GM23338 (cell line): Measurements from ENCODE around the gene PTTG1IP. TPM values are rescaled to one million over a fixed set of nuclear protein-coding genes. Genes with fewer than 3 reads are reported as not detected.
A peak's percentile ranks its signal among the peaks of the same experiment; 100 is the strongest.

ENCODE experiments used
- ATAC-seq: fragments of 200-7000 bp; cut with Tn5 transposase; 3 replicates; pipeline ENCODE4 v1.9.1; 2020
- DNase-seq: peaks from one replicate; pipeline ENCODE4 v3.0.0-alpha.2; 2015; ENCODE audit warnings: low spot score
- H2AFZ ChIP-seq: fragments of 200-600 bp; sonication (generic); 2 replicates; pipeline ENCODE4 v1.8.0; 2016; ENCODE audit warnings: antibody characterized with exemption, mild to moderate bottlenecking, moderate library complexity
- H3F3A ChIP-seq: fragments of 200-600 bp; sonication (generic); replicated peaks from 2 replicates; pipeline ENCODE4 v1.8.0; 2017; ENCODE audit warnings: antibody characterized with exemption, mixed run types, low read depth
- H3K27ac ChIP-seq: fragments of 200-600 bp; sonication (generic); 2 replicates; pipeline ENCODE4 v1.6.1; 2016; ENCODE audit warnings: low read depth
- H3K27me3 ChIP-seq: fragments of 200-600 bp; sonication (generic); 2 replicates; pipeline ENCODE4 v1.8.0; 2016; ENCODE audit warnings: mild to moderate bottlenecking, mixed run types, moderate library complexity; ENCODE audit not compliant: insufficient read depth
- H3K36me3 ChIP-seq: fragments of 200-600 bp; sonication (generic); 2 replicates; pipeline ENCODE4 v1.8.0; 2016; ENCODE audit warnings: mild to moderate bottlenecking; ENCODE audit not compliant: insufficient read depth
- H3K4me1 ChIP-seq: fragments of 200-600 bp; sonication (generic); 2 replicates; pipeline ENCODE4 v1.8.0; 2016; ENCODE audit warnings: mild to moderate bottlenecking, moderate library complexity; ENCODE audit not compliant: insufficient read depth
- H3K4me2 ChIP-seq: fragments of 200-600 bp; sonication (generic); 2 replicates; pipeline ENCODE4 v1.7.1; 2017; ENCODE audit warnings: mixed run types
- H3K4me3 ChIP-seq: fragments of 200-600 bp; sonication (generic); 2 replicates; pipeline ENCODE4 v1.6.1; 2016; ENCODE audit warnings: mixed run types
- H3K79me2 ChIP-seq: fragments of 200-600 bp; sonication (generic); replicated peaks from 2 replicates; pipeline ENCODE4 v1.8.0; 2017; ENCODE audit warnings: mild to moderate bottlenecking; ENCODE audit not compliant: insufficient read depth
- H3K9me2 ChIP-seq: fragments of 200-600 bp; sonication (generic); 2 replicates; pipeline ENCODE4 v1.8.0; 2017; ENCODE audit not compliant: insufficient read depth
- H4K20me1 ChIP-seq: fragments of 200-600 bp; sonication (generic); replicated peaks from 2 replicates; pipeline ENCODE4 v1.8.0; 2017; ENCODE audit warnings: mild to moderate bottlenecking; ENCODE audit not compliant: insufficient read depth
- H3K27ac Mint-ChIP-seq: 2 replicates; pipeline ENCODE4 v1.8.0; 2020; ENCODE audit warnings: inconsistent platforms, mild to moderate bottlenecking, moderate library complexity, mixed read lengths
- H3K27me3 Mint-ChIP-seq: 3 replicates; pipeline ENCODE4 v1.8.0; 2022; ENCODE audit warnings: low read depth, mild to moderate bottlenecking, moderate library complexity, mixed read lengths, inconsistent platforms; ENCODE audit not compliant: insufficient read depth, poor library complexity
- H3K36me3 Mint-ChIP-seq: 3 replicates; pipeline ENCODE4 v1.8.0; 2021; ENCODE audit warnings: low read depth, mild to moderate bottlenecking, inconsistent platforms, moderate library complexity, mixed read lengths
- H3K4me1 Mint-ChIP-seq: 3 replicates; pipeline ENCODE4 v1.8.0; 2020; ENCODE audit warnings: mild to moderate bottlenecking, inconsistent platforms, mixed read lengths
- H3K4me3 Mint-ChIP-seq: 3 replicates; pipeline ENCODE4 v1.8.0; 2021; ENCODE audit warnings: moderate library complexity, mild to moderate bottlenecking, inconsistent platforms, mixed read lengths
- H3K9me3 Mint-ChIP-seq: 3 replicates; pipeline ENCODE4 v1.8.0; 2020; ENCODE audit warnings: moderate library complexity, mild to moderate bottlenecking, inconsistent platforms, mixed read lengths
- CREB1 ChIP-seq: fragments of 250-450 bp; sonication (Bioruptor Pico); IDR thresholded peaks from 2 replicates; pipeline ENCODE4 v1.5.0; 2020; ENCODE audit warnings: low read depth, mild to moderate bottlenecking, moderate library complexity
- CTCF ChIP-seq, 2 experiments: fragments of 200-600 bp in 1 of 2; sonication (generic) in 1 of 2; conservative IDR thresholded peaks; 2 replicates each; pipeline versions ENCODE4 v1.5.1 to v1.6.1; 2016 to 2017; ENCODE audit warnings: antibody characterized with exemption in 2 of 2, low read depth in 2 of 2, mild to moderate bottlenecking in 2 of 2, moderate library complexity in 1 of 2
- ETS1 ChIP-seq: IDR thresholded peaks from 2 replicates; pipeline ENCODE4 v1.6.1; 2016; ENCODE audit warnings: antibody characterized with exemption
- EZH2phosphoT487 ChIP-seq: fragments of 200-600 bp; sonication (generic); IDR thresholded peaks from one replicate; pipeline ENCODE4 v1.8.1; 2018; ENCODE audit warnings: antibody characterized with exemption; ENCODE audit not compliant: unreplicated experiment
- JUNB ChIP-seq: IDR thresholded peaks from one replicate; pipeline ENCODE4 v1.6.1; 2016; ENCODE audit warnings: antibody characterized with exemption; ENCODE audit not compliant: unreplicated experiment
- NANOG ChIP-seq: IDR thresholded peaks from 2 replicates; pipeline ENCODE4 v1.6.1; 2016; ENCODE audit warnings: antibody characterized with exemption, borderline replicate concordance
- POLR2AphosphoS5 ChIP-seq: IDR thresholded peaks from 2 replicates; pipeline ENCODE4 v1.6.1; 2016; ENCODE audit warnings: antibody characterized with exemption, low read depth
- REST ChIP-seq: IDR thresholded peaks from one replicate; pipeline ENCODE4 v1.6.1; 2018; ENCODE audit warnings: antibody characterized with exemption; ENCODE audit not compliant: unreplicated experiment
- STAT1 ChIP-seq: IDR thresholded peaks from one replicate; pipeline ENCODE4 v1.6.1; 2016; ENCODE audit warnings: antibody characterized with exemption; ENCODE audit not compliant: unreplicated experiment
- ZNF114 ChIP-seq: fragments of 250-450 bp; sonication (Bioruptor Pico); IDR thresholded peaks from 2 replicates; pipeline ENCODE4 v1.5.0; 2020; ENCODE audit warnings: mild to moderate bottlenecking, moderate library complexity
- ZNF331 ChIP-seq: fragments of 250-450 bp; sonication (Bioruptor Pico); IDR thresholded peaks from 2 replicates; pipeline ENCODE4 v1.5.0; 2020; ENCODE audit warnings: low read depth, mild to moderate bottlenecking, moderate library complexity
- polyA plus RNA-seq: library from polyadenylated mRNA; unstranded; fragments of >200 nt; fragmentation: Nextera tagmentation; extraction: Ambion mirVana; gene quantifications from 2 replicates; pipeline ENCODE4 v1.2.1, GENCODE V29; 2016
- total RNA-seq: library from RNA; depleted of rRNA; stranded (reverse); fragments of >200 nt; shearing (Covaris generic); gene quantifications from 2 replicates; pipeline ENCODE4 v1.2.3, GENCODE V29; 2014

Gene PTTG1IP
- total and polyA plus RNA-seq, 2 experiments from 2014 or later, result 99.9 to 172 TPM

GRCh38 chr21:44845418-44846223 is 27.9 kb downstream of the PTTG1IP start:
- TF ChIP-seq POLR2AphosphoS5 (peak; percentile 36), CTCF (conservative IDR thresholded peaks at IDR 0.05; ENCODE audit: low read depth in 2 of 2) (peak; percentile 39 to 55), NANOG (no peak)
- Histone ChIP-seq H3F3A (peaks cover 3% of the 10 kb centered on the region; the same call in 1 of the 2 replicates), H4K20me1 (no peaks in the 10 kb centered on the region; the same call in 1 of the 2 replicates), H3K9me2 (no peaks in the 10 kb centered on the region), H3K27me3 (no peaks in the 10 kb centered on the region), H3K36me3 (0 out of 2 replicates have a peak, but pooled peaks cover 12% of the 10 kb centered on the region), H3K4me1 (peaks cover 11% of the 10 kb centered on the region), H3K79me2 (no peaks in the 10 kb centered on the region), H2AFZ (peak overlapping the region; percentile 96), H3K27ac (no peak overlapping the region), H3K4me2 (peak overlapping the region; percentile 65), H3K4me3 (peak overlapping the region; percentile 36)
- DNase-seq (peak; percentile 90), ATAC-seq (peak; percentile 89)
- Mint-ChIP-seq H3K36me3 (peaks cover 18% of the 10 kb centered on the region), H3K4me1 (peaks cover 13% of the 10 kb centered on the region), H3K9me3 (no peaks in the 10 kb centered on the region; the same call in 2 of the 3 replicates), H3K27ac (peak overlapping the region; percentile 40; the same call in 1 of the 2 replicates), H3K4me3 (peak overlapping the region; percentile 63), H3K27me3 (peaks cover 12% of the 10 kb centered on the region)

- Histone ChIP-seq H4K20me1 (no peaks in the 10 kb centered on the region), H3K27me3 (no peaks in the 10 kb centered on the region), H2AFZ (peak overlapping the region; percentile 86), H3K9me2 (no peaks in the 10 kb centered on the region), H3K27ac (no peak overlapping the region), H3K4me3 (no peak overlapping the region), H3F3A (no peaks in the 10 kb centered on the region; the same call in 1 of the 2 replicates), H3K4me2 (peak overlapping the region; percentile 60; the same call in 1 of the 2 replicates), H3K36me3 (0 out of 2 replicates have a peak, but pooled peaks cover under 1% of the 10 kb centered on the region), H3K79me2 (no peaks in the 10 kb centered on the region), H3K4me1 (peaks cover 11% of the 10 kb centered on the region)
- H3K27ac Mint-ChIP-seq, result no peak overlapping the region
- ATAC-seq, result peak; percentile 18
- H3K36me3 Mint-ChIP-seq, result peaks cover 6% of the 10 kb centered on the region
- H3K27me3 Mint-ChIP-seq, result peaks cover 12% of the 10 kb centered on the region
- peaks cover 13% of the 10 kb centered on the region for H3K4me1 Mint-ChIP-seq
- H3K9me3 Mint-ChIP-seq, result no peaks in the 10 kb centered on the region; the same call in 2 of the 3 replicates
- peak; percentile 40 for DNase-seq
- peak overlapping the region; percentile 51; the same call in 2 of the 3 replicates for H3K4me3 Mint-ChIP-seq
- no peak for TF ChIP-seq POLR2AphosphoS5
- TF ChIP-seq ZNF114 (CRISPR knock-in tag), result no peak
- TF ChIP-seq JUNB, result no peak
- no peak for TF ChIP-seq NANOG
- no peak for TF ChIP-seq REST
- TF ChIP-seq ETS1, result no peak
- no peak for TF ChIP-seq CREB1 (CRISPR knock-in tag)
- TF ChIP-seq EZH2phosphoT487, result no peak
- no peak for TF ChIP-seq ZNF331 (CRISPR knock-in tag)
- no peak for TF ChIP-seq STAT1
Observed at GRCh38 chr21:44844256-44844655, 29.2 kb downstream of the PTTG1IP start.
